Endometrium (tissue), 2 donors: ENCODE results near the gene IDI2.
"Not testable (repeated sequence)": the region's sequence is repeated elsewhere in the genome, so short reads cannot be mapped to it uniquely, and the experiment has no call there.

Experiments used
- FAIRE-seq: peaks from 2 replicates; lab custom pipeline; 2012; peaks lifted over from hg19 to GRCh38; lab: Jason Lieb, UNC
- donor health status: control.
- donor health status: control.

IDI2 gene

GRCh38 chr10:1045415-1045814 lies 19.8 kb upstream of the IDI2 start:
- no peak for FAIRE-seq

GRCh38 chr10:1044964-1045363 lies 19.3 kb upstream of the IDI2 start:
- FAIRE-seq: no peak

GRCh38 chr10:1044146-1044545 lies 18.5 kb upstream of the IDI2 start:
- FAIRE-seq: no peak

DNA sequence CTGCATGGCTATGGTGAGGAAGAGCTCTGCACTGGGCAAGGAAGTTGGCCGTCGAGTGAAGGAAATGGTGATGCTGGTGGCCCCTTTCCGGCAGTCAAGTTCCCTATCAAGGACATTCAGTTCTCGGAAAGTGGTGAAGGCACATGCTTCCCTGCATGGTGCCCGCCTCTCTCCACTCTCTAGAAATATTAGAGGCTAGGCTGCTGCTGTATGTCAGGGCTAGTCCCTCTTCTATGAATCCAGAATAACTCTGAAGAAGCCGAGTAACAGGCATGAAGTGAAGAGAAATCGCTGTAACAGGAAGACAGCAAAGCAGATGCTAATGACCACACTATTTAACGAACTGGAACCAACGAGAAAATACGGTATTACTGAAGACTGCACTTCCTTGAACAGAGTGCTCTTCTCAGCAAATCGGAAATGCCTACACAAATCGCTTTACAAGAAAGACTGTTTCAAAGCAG lies 17.9 kb upstream of the IDI2 start:
- no peak for FAIRE-seq

- no peak for FAIRE-seq
Measured at GRCh38 chr10:1041514-1041913, 15.9 kb upstream of the IDI2 start.

DNA sequence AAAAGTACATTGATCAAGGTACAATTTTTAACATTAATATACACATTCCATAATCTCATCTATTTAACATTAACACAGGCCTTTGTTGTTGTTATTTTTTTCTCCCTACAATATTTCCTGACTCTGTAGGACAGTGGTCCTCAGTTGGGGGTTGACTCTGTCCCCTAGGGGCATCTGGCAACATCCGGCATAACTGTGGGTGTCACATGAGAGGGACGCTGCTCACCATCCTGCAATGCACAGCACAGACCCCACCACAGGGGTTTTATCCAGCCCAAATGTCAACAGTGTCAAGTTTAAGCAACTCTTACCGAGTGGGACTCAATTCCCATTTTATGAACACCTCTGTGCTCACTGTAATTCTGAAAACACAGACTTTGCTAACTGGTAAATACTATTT lies 14.5 kb upstream of the IDI2 start:
- FAIRE-seq: no peak

DNA sequence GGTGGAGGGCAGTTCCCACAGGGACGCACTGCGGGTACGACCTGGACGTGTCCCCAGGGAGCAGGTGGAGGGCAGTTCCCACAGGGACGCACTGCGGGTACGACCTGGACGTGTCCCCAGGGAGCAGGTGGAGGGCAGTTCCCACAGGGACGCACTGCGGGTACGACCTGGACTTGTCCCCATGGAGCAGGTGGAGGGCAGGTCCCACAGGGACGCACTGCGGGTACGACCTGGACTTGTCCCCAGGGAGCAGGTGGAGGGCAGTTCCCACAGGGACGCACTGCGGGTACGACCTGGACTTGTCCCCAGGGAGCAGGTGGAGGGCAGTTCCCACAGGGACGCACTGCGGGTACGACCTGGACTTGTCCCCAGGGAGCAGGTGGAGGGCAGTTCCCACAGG lies 13.1 kb upstream of the IDI2 start:
- FAIRE-seq: not testable (repeated sequence)

GRCh38 chr10:1037098-1037497 lies 11.4 kb upstream of the IDI2 start:
- FAIRE-seq: no peak

DNA sequence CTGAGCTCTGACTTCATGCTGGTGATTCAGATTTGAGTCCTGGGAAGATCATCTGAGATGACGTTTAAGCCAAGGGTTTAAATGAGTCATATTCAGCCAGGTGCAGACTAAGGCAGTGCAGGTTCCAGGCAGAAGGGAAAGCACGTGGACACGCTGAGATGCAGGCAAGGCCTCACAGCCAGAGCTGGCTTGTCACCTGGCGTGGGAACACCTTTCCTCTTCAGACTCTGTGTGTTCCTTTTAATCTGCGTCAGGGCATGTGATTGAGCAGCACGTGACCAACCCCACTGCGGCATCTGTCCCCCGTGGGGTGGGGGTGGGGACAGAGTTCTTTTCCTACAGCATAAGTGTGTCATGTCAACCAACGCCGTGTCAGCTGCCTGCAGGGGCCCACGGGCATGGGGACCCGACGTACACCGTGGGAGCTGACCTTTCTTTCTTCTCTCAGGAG lies 10.7 kb upstream of the IDI2 start:
- no peak for FAIRE-seq

GRCh38 chr10:1035201-1035600 lies 9.5 kb upstream of the IDI2 start:
- no peak for FAIRE-seq

- no peak for FAIRE-seq
Measured at GRCh38 chr10:1034758-1035157, 9.1 kb upstream of the IDI2 start.

DNA sequence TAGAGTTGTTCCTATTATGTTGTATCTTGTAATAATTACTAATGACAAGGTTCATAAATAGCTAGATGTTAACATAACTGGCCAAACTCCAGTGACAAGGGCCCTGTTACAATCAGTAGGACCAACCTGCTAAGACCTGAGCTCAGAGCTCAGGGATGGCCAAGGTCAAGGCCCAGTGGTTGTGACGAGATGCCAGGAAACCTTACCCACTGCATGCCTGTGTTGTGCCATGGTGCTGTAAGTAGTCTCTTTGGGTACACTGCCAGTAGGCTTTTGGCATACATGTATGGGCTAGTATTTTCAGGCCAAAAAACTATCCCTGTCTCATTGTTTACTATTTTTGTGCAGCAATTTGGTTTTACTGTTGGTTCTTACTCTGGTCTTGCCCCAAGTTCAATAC lies 7.9 kb upstream of the IDI2 start:
- FAIRE-seq: no peak

DNA sequence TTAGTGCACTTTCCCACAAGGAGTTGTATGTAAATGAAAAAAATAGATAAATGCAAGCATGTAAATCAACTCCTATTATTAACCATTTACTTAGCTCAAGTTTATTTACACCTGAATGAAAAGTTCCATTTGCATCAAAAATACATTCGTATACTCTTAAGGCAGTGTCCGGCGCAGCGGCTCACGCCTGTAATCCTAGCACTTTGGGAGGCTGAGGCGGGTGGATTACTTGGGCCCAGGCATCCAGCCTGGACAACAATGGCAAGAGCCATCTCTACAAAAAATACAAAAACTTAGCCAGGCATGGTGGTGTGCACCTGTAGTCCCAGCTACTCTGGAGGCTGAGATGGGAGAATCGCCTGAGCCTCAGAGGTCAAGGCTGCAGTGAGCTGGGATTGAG lies 4.2 kb upstream of the IDI2 start:
- no peak for FAIRE-seq

DNA sequence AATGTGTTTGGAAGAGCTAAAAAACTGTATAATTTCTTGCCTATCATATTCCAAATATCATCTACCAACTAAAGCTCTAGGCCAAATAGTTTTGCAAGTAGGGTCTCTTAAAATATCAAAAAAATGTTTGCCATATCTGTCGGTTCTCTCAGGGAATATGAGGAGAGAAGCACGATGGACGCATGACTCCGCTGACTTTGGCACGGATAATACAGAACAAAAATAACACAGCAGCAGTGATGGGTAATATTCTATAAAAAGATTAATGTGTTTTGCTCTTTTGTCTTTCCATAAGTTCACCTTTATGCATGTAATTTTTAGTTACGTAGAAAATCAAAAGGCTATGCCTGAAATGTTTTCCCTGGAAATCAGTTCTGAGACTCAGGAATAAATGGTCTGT lies 919 bp upstream of the IDI2 start:
- no peak for FAIRE-seq

- no peak for FAIRE-seq
Measured at GRCh38 chr10:1024103-1024502, 1.6 kb downstream of the IDI2 start.

DNA sequence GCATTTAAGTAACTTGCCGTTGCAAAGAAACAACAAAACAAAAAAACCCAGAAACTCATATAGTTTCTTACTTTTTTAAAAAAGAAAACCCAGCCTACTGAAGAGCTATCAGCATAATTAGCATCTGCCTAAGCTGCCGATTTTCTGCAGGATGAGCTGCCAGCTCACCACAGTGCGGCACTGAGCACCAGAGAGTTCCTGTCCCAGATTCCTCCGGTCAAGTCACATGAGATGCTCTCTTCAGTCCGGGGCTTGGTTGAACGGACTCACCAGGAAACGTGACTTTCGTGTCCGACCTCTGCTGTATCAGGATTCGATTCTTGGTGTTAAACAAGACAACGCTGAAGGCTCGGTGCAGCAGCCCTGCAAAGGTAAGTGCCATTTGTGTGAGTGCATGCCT lies 3.2 kb downstream of the IDI2 start:
- FAIRE-seq: no peak

GRCh38 chr10:1020958-1021357 lies 4.7 kb downstream of the IDI2 start:
- no peak for FAIRE-seq

- FAIRE-seq: no peak
Measured at GRCh38 chr10:1020460-1020859, 5.2 kb downstream of the IDI2 start.

- FAIRE-seq: no peak
Measured at GRCh38 chr10:1019362-1019761, 6.3 kb downstream of the IDI2 start.

DNA sequence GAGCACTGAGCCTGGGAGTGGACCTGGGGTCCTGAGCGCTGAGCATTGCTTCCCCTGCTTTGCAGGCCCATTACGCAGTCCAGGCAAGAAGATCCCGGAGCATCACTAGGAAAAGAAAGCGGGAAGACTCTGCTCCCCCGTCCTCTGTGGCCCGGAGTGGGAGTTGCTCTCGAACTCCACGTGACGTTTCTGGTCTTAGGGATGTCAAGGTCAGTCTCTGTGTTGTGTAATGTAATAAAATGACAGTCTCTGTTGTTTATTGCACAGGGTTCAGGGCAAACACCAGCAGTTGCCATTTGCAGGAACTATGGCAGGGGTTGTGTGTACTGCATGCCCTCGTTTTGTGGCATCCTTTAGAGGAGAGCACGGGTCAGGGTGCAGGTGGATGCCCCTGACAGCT lies 10.0 kb downstream of the IDI2 start:
- FAIRE-seq: no peak

- FAIRE-seq: no peak
Measured at GRCh38 chr10:1011696-1012095, 14.0 kb downstream of the IDI2 start.

- FAIRE-seq: no peak
Measured at GRCh38 chr10:1010703-1011102, 15.0 kb downstream of the IDI2 start.

- FAIRE-seq: not testable (repeated sequence)
Measured at GRCh38 chr10:1009947-1010346, 15.7 kb downstream of the IDI2 start.

- FAIRE-seq: no peak
Measured at GRCh38 chr10:1009071-1009494, 16.6 kb downstream of the IDI2 start.

DNA sequence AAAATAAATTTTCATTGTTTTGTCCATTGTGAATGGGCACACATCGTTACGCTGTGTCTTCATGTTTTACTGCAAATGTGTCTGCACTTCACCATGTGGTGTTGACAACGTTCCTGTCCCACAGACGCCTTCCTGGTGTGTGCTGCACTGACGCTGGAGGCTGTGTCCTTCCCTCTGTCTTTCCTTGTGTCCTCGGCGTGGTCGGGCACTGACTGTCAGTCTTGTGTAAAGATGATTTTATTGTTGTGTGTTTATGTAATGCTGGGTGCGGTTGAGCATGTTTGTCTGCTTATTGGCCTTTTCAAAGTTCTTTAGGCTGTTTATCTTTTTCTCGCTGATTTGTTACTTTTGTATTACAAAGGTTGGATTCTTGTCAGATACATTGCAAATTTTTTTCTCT lies 18.1 kb downstream of the IDI2 start:
- no peak for FAIRE-seq
